ENCODE measurements around the gene RPS6KB2. TPM values are rescaled to one million over a fixed set of nuclear protein-coding genes. Genes with fewer than 3 reads are reported as not detected.
A peak's percentile ranks its signal among the peaks of the same experiment; 100 is the strongest.

RPS6KB2 gene
- total and polyA plus RNA-seq, 10 of the 15 experiments (the other 5 are each of a cell fraction or from before 2014, with no cell fraction given) = 0.39 to 101 (median 58.4) TPM

- TF ChIP-seq, protein P1, sequence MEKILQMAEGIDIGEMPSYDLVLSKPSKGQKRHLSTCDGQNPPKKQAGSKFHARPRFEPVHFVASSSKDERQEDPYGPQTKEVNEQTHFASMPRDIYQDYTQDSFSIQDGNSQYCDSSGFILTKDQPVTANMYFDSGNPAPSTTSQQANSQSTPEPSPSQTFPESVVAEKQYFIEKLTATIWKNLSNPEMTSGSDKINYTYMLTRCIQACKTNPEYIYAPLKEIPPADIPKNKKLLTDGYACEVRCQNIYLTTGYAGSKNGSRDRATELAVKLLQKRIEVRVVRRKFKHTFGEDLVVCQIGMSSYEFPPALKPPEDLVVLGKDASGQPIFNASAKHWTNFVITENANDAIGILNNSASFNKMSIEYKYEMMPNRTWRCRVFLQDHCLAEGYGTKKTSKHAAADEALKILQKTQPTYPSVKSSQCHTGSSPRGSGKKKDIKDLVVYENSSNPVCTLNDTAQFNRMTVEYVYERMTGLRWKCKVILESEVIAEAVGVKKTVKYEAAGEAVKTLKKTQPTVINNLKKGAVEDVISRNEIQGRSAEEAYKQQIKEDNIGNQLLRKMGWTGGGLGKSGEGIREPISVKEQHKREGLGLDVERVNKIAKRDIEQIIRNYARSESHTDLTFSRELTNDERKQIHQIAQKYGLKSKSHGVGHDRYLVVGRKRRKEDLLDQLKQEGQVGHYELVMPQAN (conservative IDR thresholded peaks at IDR 0.05) = no peak; the same call in 1 of the 2 replicates
- no peak for TF ChIP-seq NFIC (IDR thresholded peaks at IDR 0.05; ENCODE audit: low read depth, low read length)
- no peak for TF ChIP-seq BCL11A (IDR thresholded peaks at IDR 0.05; ENCODE audit: low read depth, low read length)
- TF ChIP-seq SRF (IDR thresholded peaks at IDR 0.05; ENCODE audit: low read depth in 2 of 2, low read length in 2 of 2) = no peak
- no peak for TF ChIP-seq BRCA1 (IDR thresholded peaks at IDR 0.05; ENCODE audit: low read depth, low read length)
- TF ChIP-seq NR2C2 (IDR thresholded peaks at IDR 0.05; ENCODE audit: borderline replicate concordance, control insufficient read depth, insufficient read length, low read depth) = no peak
- TF ChIP-seq USF2 (IDR thresholded peaks at IDR 0.05; ENCODE audit: borderline replicate concordance, low read depth, low read length) = no peak
- no peak for TF ChIP-seq GABPA (IDR thresholded peaks at IDR 0.05; ENCODE audit: low read depth)
- TF ChIP-seq CBX3 (IDR thresholded peaks at IDR 0.05; ENCODE audit: borderline replicate concordance, low read depth) = no peak
- peak; percentile 13; the same call in 1 of the 2 replicates for TF ChIP-seq CREM (IDR thresholded peaks at IDR 0.05; ENCODE audit: low read depth)
- TF ChIP-seq ZBED1 (IDR thresholded peaks at IDR 0.05; ENCODE audit: borderline replicate concordance) = no peak; the same call in 1 of the 2 replicates
- no peak for TF ChIP-seq FOXK2 (IDR thresholded peaks at IDR 0.05)
- TF ChIP-seq ATF3 (IDR thresholded peaks at IDR 0.05; ENCODE audit: borderline replicate concordance, extremely low read depth, low read depth, low read length) = no peak
- peak; percentile 87 for TF ChIP-seq SMAD5 (IDR thresholded peaks at IDR 0.05; ENCODE audit: low read depth)
- no peak for TF ChIP-seq PML (IDR thresholded peaks at IDR 0.05; ENCODE audit: low read length)
- TF ChIP-seq LARP7 (IDR thresholded peaks at IDR 0.05) = no peak
- TF ChIP-seq TAF1 (IDR thresholded peaks at IDR 0.05; ENCODE audit: borderline replicate concordance, low read depth, low read length) = peak; percentile 96
- 0 out of 2 replicates have a peak, but pooled peaks have one; percentile 66 for TF ChIP-seq TCF12 (IDR thresholded peaks at IDR 0.05; ENCODE audit: low read depth, low read length)
- no peak for TF ChIP-seq SUPT20H (IDR thresholded peaks at IDR 0.05; ENCODE audit: borderline replicate concordance, control insufficient read depth, low read depth, low read length)
- TF ChIP-seq, protein P2, sequence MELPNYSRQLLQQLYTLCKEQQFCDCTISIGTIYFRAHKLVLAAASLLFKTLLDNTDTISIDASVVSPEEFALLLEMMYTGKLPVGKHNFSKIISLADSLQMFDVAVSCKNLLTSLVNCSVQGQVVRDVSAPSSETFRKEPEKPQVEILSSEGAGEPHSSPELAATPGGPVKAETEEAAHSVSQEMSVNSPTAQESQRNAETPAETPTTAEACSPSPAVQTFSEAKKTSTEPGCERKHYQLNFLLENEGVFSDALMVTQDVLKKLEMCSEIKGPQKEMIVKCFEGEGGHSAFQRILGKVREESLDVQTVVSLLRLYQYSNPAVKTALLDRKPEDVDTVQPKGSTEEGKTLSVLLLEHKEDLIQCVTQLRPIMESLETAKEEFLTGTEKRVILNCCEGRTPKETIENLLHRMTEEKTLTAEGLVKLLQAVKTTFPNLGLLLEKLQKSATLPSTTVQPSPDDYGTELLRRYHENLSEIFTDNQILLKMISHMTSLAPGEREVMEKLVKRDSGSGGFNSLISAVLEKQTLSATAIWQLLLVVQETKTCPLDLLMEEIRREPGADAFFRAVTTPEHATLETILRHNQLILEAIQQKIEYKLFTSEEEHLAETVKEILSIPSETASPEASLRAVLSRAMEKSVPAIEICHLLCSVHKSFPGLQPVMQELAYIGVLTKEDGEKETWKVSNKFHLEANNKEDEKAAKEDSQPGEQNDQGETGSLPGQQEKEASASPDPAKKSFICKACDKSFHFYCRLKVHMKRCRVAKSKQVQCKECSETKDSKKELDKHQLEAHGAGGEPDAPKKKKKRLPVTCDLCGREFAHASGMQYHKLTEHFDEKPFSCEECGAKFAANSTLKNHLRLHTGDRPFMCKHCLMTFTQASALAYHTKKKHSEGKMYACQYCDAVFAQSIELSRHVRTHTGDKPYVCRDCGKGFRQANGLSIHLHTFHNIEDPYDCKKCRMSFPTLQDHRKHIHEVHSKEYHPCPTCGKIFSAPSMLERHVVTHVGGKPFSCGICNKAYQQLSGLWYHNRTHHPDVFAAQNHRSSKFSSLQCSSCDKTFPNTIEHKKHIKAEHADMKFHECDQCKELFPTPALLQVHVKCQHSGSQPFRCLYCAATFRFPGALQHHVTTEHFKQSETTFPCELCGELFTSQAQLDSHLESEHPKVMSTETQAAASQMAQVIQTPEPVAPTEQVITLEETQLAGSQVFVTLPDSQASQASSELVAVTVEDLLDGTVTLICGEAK (IDR thresholded peaks at IDR 0.05; ENCODE audit: borderline replicate concordance) = no peak
- TF ChIP-seq KLF5 (IDR thresholded peaks at IDR 0.05; ENCODE audit: partially characterized antibody) = no peak
- no peak for TF ChIP-seq SIN3A (IDR thresholded peaks at IDR 0.05; ENCODE audit: low read depth, low read length)
- TF ChIP-seq USF1 (IDR thresholded peaks at IDR 0.05; ENCODE audit: borderline replicate concordance, extremely low read length, insufficient read depth, low read depth, low read length) = no peak
Measured at GRCh38 chr11:67437082-67437808, 9.0 kb downstream of the RPS6KB2 start, which contains the start of gene PTPRCAP (continued).
